HG03442 (cell line): ENCODE measurements around the gene TTC39C.
"Not testable (repeated sequence)": the region's sequence is repeated elsewhere in the genome, so short reads cannot be mapped to it uniquely, and the experiment has no call there.

Source experiments
- ATAC-seq: cut with Tn5 transposase; IDR thresholded peaks from one replicate; pipeline ENCODE4 v1.9.1; 2021; ENCODE audit warnings: mild to moderate bottlenecking, moderate library complexity; ENCODE audit not compliant: unreplicated experiment

The TTC39C gene

DNA sequence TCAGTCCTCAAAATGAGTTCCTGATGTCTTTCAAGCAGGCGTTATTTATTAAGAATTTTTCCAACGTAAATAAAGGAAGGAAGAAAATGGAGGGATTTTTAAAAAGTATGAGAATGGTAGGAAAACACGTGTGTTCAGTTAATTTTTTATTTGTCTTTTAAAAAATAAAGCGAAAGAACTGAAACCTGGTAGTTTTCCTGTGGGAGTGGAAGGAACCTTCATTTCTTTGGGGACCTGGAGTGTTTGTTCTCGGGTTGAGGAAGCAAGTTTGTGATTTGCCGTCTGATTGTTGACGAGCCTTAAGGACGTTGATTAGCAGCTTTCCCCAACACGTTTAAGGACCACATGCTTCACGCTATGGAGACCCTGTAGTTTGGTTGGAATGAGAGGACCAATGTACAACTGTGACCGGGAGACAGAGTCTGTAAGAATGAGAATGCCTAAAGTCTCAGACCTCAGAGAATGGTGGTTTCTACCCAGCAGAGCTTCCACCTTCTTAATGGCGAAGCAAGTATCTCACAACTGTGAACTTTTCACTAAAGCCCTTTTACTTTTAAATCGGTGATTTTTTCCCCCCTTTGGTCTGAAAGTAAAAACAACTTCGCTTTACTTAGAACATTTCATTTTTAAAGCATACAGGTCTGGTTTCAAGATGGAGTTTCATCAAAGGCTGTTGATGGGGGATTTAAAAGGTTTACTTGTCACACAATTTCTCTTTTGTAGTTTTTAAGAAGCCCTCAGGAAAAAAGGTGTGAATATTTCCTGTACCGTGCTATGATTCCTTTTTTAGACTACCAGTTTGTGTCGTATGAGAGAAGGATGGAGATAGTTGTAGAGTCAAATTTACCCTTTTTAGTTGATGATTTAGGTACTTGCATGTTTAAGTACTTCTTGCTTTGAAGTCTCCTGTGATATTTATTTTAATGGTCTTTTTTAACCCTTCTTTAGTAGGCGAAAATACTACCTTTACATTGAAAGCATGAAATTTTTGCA lies 1.4 kb downstream of the TTC39C start:
- no peak for ATAC-seq

DNA sequence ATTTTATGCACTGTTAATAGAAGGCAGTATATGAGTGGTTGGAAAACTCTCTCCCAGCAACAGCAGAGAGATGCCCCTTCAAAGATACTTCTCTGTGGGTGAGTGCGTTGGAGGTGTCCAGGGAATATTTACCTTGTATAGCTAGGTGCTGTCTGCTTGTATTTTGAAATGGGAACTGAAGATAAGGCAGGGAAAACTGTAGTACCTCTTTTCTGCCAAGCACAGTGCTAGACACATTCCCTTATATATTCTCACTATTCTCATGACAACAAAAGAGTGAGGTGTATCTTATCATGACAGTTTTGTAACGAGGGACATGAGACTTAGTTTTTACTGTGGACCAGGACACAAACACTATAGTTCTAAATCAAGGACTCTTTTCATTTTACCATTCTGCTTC lies 2.1 kb downstream of the TTC39C start:
- no peak for ATAC-seq

DNA sequence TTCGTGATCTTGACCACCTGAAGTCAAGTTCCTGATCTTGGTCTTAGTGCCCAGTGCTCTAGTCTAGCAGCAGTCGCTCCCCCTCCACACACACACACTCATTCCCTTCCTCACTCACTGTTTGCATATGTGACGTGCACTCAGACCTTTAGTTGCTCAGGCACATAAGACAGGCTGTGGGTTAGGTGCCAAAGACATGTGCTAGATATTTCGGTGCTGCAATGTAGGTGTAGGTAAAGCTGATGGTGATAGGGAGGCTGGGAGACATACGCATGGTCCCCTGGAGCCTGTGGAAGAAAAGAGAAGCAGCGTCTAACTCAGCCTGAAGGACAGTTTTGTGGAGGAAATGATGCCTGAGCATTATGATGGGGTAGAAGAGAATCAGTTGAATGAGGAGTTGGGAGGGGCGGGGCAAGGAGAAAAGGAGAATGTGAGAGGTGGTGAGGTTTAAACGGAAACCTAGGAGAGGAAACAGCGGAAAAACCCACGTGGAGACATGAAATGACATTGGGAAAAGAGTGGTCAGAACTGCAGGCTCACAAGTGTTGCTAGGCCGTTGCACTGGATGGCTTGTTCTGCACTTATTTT lies 3.8 kb downstream of the TTC39C start:
- no peak for ATAC-seq

DNA sequence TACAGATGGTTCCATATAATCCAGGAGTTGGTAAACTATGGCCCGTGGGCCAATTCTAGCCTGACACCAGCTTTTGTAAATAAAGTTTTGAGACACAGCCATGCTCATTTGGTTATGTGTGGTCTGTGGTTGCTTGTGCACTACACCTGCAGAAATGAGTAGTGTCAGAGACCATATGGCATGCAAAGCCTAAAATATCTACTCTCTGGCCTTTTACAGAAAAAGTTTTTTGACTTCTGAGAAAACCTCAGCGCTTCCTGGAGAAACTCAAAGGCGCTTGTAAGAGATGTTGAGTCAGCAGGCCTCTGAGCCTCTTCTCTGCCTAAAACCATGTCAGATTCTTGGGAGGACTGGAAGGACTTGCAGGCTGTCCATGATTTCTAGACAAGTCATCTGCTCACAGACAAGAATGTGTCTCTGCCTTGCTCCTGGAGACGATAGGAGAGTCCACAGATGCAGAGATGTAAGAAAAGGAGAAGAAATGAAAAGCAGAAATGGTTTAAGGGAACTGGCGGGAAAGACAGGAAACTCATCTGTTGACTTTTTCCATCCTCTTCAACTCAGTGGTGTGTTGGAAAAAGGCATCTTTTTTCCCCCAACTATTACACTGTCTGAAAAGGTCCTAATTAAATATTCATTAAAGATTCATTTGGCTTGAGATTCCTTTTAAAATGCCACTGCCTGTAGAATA lies 5.2 kb downstream of the TTC39C start:
- peak; percentile 79 for ATAC-seq

DNA sequence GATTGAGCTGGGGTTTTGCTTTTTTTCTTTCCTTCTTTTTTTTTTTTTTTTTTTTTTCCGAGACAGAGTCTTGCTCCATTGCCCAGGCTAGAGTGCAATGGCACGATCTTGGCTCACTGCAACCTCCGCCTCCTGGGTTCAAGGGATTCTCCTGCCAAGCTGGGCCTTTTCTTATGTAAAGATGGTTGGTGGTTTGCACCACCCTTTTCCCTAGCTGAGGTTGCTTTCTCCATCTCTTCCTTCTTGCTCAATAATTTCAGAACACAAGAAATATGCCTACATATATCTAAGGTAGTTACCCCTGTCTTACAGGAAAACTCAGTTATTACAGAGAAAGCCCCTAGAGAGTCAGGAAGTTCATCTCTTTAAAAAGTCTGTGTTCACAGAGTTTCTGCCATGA lies 7.0 kb downstream of the TTC39C start:
- ATAC-seq, result no peak

DNA sequence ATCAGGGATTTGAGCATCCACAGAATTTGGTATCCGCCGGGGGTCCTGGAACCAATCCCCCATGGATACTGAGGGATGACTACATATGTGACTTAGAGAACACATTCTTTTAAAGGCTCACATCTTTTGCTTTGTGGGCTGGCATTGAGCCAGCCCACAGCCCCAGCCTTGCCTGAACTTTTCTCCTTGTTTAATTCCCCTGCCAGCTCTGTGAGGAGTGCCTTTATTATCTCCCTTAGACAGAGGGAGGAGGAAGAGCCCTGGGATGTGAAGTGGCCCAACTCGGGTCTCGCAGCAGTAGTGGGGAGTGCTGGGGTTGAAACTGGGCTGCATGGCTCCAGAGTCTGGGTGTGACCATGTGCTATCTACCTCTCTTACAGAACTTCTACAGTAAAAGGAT lies 7.6 kb downstream of the TTC39C start:
- no peak for ATAC-seq

DNA sequence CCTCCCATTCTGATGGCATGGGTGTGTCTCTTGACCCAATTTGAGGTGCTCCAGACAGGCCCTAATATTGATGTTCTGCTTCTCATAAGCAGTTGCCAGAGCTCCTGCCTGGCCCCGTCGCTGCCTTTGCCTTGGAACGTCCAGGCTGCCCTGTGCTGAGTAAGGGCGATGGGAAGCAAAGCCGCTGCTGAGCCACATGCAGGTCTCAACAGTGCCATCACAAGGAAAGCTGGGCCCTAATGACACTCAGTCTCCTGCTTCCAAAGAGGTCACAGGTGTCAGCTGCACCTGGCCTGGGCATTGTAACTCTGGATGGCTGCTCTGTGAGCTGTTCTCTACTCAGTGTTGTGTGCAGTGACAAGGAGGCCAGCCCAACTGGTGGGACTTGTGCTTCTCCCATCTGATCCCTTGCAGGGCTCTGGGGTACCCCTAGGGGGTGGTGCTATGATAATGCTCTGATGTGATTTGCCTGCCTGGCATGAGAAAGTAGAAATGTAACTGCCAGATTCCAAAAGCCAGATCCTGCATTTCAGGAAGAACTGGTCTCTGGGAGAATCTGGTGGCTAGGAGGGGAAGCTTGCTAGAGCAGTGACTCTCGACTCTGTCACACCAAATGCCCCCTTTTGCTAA lies 8.7 kb downstream of the TTC39C start:
- ATAC-seq, result no peak

DNA sequence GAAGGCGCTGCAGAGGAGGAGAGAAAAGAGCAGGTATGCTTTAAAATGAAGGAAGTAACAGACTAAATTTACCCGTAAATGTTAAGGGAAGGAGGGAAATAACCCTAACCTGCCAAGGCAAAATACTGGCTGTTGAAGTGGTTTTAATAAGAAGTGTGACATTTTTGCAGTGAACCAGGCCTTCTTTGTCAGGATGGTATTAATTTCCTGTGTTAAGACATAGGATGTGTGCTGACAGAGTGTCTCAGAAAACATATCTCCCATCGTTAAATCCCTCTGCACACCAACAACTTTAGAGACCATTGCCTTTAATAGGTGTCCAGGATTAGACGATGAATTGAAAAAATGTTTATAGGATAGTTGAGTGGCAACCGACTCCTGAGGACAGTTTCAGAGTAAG lies 9.9 kb downstream of the TTC39C start:
- ATAC-seq, result no peak

DNA sequence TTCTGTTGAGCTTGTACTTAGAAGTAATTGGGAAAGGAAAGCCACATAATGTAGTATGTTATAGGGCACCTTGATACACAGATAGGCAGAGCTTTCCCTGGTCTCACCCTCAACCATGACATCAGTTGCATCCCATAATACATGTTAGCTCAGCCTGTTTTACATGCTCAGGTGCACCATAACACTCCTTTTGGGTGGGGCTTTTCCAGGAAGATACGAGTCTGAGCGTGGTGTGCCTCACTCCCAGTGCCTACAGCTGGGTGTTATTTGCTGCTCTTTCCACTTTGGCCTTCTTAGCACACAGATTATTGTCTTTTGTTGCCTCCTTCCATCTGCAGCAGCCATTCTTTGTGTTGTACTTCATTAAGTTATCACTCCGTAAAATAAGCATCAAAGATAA lies 11.9 kb downstream of the TTC39C start:
- ATAC-seq, result no peak

DNA sequence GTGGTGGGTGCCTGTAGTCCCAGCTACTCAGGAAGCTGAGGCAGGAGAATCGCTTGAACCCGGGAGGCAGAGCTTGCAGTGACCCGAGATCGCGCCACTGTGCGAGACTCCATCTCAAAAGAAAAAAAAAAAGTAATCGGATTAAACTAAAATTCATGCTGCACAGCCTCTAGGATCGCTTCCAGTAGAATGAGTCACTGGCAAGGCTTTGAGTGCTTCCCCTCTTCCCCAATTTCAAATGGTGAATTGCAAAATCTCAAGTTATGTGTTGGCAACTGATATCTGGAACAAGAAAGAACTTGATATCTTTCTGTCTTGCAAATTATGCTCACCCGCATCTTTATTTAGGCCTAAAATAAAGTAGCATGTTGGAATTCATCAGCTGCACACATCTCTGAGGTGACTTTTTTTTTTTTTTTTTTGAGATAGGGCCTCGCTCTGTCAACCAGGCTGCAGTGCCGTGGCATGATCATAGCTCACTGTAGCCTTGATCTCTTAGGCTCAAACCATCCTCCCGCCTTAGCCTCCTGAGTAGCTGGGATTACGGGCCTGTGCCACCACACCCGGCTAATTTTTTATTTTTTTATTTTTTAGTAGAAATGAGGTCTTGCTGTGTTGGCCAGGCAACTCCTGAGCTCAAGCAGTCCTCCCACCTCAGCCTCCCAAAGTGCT lies 12.7 kb downstream of the TTC39C start:
- no peak for ATAC-seq

DNA sequence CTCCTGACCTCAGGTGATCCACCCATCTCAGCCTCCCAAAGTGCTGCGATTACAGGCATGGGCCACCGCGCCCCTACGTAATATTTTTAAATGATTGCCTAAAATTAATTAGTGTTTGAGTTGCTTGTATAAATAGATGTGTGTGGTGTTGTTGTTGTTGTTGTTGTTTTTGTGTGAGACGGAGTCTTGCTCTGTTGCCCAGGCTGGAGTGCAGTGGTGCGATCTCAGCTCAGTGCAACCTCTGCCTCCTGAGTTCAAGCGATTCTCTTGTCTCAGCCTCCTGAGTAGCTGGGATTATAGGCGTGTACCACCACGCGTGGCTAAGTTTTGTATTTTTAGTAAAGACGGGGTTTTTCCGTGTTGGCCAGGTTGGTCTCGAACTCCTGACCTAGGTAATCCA lies 14.4 kb downstream of the TTC39C start:
- ATAC-seq, result not testable (repeated sequence)

DNA sequence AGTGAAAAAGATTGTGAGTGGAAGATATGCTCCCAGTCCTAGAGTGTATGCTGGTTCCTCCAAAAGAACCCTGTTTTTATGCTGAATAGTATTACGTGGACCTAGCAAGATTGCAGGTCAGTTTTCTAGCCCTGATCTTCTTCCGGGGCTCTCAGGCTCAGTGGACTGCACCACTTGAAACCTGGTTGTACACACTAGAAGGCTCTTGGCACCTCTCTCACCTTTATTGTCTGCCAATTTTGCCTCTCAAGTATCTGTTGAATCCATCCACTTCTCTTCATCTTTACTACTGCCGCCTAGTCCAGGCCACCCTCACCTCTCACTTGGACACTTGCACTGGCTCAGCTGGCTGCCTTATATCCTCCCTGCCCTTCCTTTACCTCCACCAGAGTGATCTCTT lies 16.8 kb downstream of the TTC39C start:
- no peak for ATAC-seq

DNA sequence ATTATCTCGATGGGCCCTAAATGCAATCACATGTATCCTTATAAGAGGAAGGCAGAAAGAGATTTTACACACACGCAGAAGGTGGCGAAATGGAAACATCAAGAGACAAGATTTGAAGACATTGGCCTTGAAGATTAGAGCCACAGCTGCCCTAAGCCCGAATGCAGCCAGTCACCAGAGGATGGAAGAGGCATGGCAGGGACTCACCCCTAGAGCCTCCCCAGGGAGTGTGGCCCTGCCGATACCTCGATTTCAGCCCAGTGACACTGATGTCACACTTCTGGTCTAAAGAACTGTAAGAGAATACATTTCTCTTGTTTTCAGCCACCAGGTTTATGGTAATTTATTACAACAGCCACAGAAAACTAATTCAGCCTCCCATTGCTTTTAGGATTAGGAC lies 17.4 kb downstream of the TTC39C start:
- peak; percentile 80 for ATAC-seq

DNA sequence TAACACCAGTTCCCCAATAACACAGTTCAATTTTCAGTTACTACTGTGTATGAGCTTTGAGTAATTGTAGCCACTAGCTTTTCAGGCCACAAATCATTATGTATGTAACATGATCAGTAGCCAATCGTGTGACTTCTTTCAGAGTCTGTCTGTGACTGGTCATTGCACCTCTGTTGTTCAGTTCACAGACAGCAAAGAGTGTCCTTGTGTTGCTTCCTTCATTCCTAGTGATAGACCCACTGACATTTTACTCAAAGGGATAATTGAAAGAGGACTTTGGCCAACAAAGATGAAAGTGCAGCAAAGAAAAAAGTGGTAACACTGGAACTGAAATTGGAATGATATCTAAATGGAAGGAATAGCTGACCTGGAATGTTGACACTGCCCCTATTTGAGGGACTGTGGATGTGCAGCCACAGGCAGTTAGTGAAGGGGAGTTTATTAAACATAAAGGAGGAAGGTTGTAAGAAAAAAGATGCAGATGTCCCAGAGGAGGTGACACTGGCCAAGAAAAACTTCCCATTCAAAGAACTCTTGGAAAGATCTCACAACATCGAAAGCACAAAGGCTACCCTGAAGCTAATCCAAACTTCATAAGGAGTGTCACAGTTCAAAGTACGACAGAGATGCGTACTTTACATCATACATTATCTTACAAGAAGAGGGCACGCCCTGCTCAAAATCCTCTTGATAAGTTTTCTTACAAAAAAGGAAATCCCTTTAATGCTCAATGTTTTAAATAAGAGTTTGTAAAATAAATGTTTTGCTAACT lies 19.3 kb downstream of the TTC39C start:
- ATAC-seq, result no peak

DNA sequence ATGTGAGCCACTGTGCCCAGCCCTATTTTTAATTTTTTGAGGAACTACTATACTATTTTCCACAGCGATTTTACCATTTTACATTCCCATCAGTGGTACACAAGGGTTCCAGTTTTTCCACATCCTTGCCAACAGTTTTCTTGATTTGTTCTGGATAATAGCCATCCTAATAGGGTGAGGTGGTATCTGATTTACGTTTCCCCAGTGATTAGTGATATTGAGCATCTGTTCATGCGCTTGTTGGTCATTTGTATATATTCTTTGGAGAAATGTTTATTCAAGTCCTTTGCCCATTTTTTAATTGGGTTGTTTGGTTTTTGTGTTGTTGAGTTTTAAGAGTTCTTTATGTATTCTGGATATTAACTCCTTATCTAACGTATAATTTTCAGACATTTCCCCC lies 20.8 kb downstream of the TTC39C start:
- ATAC-seq, result no peak

DNA sequence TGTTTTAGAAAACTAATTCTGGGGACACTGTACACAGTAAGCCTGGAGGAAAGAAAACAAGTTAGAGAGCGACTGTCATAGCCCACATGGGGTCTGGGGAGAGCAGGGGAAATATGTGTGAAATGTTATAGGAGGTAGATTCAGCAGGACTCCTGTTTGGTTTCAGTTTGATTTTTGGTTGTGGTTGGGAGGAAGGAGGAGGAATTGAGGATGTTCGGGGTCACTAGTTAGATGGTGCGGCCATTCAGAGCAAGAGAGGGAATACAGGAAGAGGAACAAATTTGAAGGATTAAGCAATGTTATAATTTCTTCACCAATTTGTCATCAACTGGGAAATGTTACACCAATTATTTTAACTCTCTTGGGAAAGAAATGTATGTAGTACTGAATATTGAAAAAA lies 25.1 kb downstream of the TTC39C start:
- no peak for ATAC-seq

DNA sequence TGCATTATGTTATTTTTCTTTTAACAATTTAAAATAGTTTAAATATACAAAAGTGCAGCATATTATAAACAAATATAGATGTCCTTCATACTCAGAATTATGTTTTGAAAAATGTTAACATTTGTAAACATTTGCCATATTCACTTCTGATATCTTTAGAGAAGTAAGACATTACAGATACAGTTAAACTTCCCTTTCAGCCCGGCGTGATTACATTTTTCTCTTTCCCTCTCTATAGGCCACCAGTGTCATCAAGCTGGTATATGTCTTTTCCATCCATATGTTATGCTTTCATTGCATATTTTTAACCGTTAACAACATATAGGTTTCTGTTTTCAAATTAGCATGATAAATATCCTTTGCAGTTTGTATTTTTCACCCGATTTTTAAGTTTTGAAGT lies 27.1 kb downstream of the TTC39C start:
- ATAC-seq, result no peak

DNA sequence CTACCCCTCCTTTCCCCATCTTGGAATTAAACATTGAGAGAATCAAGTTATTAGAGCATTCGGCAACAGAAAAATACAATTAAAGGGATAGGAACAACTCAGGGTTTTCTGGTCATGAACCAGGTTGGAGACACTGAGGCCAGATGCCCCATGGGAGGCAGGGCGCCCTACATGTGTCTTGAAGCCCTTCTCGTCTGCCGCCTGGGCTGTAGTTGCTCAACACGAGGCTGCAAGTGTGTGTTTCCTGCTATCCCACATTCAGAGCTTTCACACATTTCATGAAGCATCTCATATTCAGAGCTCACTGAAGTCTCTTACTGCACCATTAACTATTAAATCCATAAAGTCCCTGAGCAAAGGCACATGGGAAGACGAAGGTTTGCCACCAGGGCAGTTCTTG lies 28.8 kb downstream of the TTC39C start:
- no peak for ATAC-seq

DNA sequence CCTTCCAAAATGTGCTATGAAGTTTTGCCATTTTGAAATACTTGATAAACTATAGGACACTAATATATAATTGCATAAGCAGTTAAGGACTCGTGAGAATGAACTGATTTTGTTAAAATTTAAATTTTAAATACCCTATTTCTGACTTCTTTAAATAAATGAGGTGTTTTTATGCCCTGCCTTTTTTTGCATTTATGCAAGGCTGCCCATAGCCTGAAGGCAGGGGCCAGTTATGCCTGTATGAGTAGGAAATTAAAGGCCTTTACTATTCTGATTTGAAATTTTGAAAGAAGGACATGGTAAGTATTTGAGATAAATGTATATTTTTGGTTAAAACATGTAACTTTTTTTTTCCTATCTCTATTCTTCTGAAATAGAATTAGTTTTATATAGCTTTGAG lies 33.7 kb downstream of the TTC39C start:
- ATAC-seq, result no peak

DNA sequence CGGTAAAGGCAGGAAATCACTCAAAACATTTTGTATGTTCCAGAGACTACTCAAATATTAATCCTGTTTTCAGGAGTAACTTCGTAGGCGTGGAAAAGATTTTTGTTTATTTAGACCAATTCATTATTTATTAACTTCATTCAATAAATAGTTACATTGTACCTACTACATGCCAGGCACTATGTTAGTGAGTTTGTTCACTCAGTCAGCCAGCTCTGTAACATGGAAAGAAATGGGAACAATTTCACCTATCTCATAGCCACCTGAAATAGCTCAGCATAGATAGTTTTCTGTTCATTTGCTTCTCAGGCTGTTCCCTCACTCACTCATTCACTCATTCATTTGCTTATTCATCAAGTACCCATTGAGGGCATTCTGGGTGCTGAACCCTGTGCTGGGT lies 34.6 kb downstream of the TTC39C start:
- ATAC-seq, result no peak
